ENCODE results near the gene CNOT11. TPM values are rescaled to one million over a fixed set of nuclear protein-coding genes. Genes with fewer than 3 reads are reported as not detected.
"Not testable (repeated sequence)": the region's sequence is repeated elsewhere in the genome, so short reads cannot be mapped to it uniquely, and the experiment has no call there.

Gene CNOT11
- total and polyA plus RNA-seq, 2 donors (not counting 1 experiment from before 2014, with no cell fraction given): 16.3 to 53.1 TPM

DNA sequence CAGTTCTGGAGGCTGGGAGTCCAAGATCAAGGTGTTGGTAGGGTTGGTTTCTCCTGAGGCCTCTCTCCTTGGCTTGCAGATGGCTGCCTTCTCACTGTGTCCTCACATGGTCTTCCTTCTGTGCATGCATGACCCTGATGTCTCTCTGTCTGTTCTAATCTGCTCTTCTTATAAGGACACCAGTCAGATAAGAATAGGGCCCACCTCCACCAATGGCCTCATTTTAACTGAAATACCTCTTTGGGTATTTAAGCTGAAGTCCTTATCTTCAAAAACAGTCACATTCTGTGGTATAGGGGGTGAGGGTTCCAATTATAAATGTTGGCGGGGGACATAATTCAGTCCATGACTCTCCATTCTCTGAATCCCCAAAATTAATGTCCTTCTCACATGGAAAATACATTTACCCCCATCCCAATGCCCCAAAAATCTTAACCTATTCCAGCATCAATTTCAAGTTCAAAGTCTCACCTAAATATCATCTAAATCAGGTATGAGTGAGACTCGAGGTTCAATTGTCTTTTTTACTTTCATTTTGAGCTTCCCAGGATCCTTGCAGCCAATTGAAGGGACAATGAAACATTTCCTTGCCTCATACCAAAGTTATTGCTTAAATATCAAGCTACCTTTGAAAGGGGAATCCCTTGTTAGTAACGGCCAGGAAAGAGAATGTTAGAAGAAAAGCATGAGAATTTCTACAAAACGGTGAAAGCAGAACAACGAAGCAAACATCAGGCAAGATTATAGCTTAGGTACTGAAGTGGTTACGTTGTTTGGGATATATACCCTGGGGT is 20.6 kb upstream of the CNOT11 start:
- no peaks in the 10 kb centered on the region for H3K36me3 ChIP-seq (ENCODE audit: control insufficient read depth, insufficient read depth, low read length)
- no peak overlapping the region for H3K4me3 ChIP-seq (replicated peaks in 1 of 4; ENCODE audit: control extremely low read depth in 1 of 4, insufficient read depth in 1 of 4, low read depth in 3 of 4, low read length in 4 of 4)
- TF ChIP-seq EZH2 (IDR thresholded peaks at IDR 0.05; ENCODE audit: low read length, missing control alignments): no peak
- TF ChIP-seq, protein P1, sequence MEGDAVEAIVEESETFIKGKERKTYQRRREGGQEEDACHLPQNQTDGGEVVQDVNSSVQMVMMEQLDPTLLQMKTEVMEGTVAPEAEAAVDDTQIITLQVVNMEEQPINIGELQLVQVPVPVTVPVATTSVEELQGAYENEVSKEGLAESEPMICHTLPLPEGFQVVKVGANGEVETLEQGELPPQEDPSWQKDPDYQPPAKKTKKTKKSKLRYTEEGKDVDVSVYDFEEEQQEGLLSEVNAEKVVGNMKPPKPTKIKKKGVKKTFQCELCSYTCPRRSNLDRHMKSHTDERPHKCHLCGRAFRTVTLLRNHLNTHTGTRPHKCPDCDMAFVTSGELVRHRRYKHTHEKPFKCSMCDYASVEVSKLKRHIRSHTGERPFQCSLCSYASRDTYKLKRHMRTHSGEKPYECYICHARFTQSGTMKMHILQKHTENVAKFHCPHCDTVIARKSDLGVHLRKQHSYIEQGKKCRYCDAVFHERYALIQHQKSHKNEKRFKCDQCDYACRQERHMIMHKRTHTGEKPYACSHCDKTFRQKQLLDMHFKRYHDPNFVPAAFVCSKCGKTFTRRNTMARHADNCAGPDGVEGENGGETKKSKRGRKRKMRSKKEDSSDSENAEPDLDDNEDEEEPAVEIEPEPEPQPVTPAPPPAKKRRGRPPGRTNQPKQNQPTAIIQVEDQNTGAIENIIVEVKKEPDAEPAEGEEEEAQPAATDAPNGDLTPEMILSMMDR (conservative IDR thresholded peaks at IDR 0.05 in 1 of 2, IDR thresholded peaks at IDR 0.05 in 1 of 2; ENCODE audit: low read depth in 1 of 2, low read length in 2 of 2): no peak
- H3K27me3 ChIP-seq (ENCODE audit: control insufficient read depth, insufficient read depth, low read length): no peaks in the 10 kb centered on the region
- H3K79me2 ChIP-seq (ENCODE audit: control insufficient read depth, insufficient read depth, low read length): no peaks in the 10 kb centered on the region
- no peaks in the 10 kb centered on the region for H4K20me1 ChIP-seq (ENCODE audit: control insufficient read depth, extremely low read depth, insufficient read depth, low read length)
- no peak overlapping the region for H3K9ac ChIP-seq (ENCODE audit: insufficient read depth, low read length)
- DNase-seq (ENCODE audit: low read depth in 2 of 2): no peak
- no peaks in the 10 kb centered on the region for H3K4me1 ChIP-seq (ENCODE audit: control insufficient read depth, extremely low read depth, insufficient read depth, low read length)
- H3K27ac ChIP-seq (ENCODE audit: insufficient read depth, low read length): no peak overlapping the region
- no peak overlapping the region for H2AFZ ChIP-seq (ENCODE audit: low read length)
- no peaks in the 10 kb centered on the region for H3K9me3 ChIP-seq (ENCODE audit: control insufficient read depth, insufficient read depth, low read depth, low read length)
- H3K4me2 ChIP-seq (ENCODE audit: extremely low read depth, insufficient read depth, low read length): no peak overlapping the region

- H3K9me3 ChIP-seq (ENCODE audit: control insufficient read depth, insufficient read depth, low read depth, low read length): no peaks in the 10 kb centered on the region
- no peak overlapping the region for H3K27ac ChIP-seq (ENCODE audit: insufficient read depth, low read length)
- H3K4me1 ChIP-seq (ENCODE audit: control insufficient read depth, extremely low read depth, insufficient read depth, low read length): no peaks in the 10 kb centered on the region
- no peaks in the 10 kb centered on the region for H3K27me3 ChIP-seq (ENCODE audit: control insufficient read depth, insufficient read depth, low read length)
- no peak overlapping the region for H3K4me3 ChIP-seq (replicated peaks in 1 of 4; ENCODE audit: control extremely low read depth in 1 of 4, insufficient read depth in 1 of 4, low read depth in 3 of 4, low read length in 4 of 4)
- H2AFZ ChIP-seq (ENCODE audit: low read length): no peak overlapping the region
- no peak overlapping the region for H3K9ac ChIP-seq (ENCODE audit: insufficient read depth, low read length)
- no peaks in the 10 kb centered on the region for H4K20me1 ChIP-seq (ENCODE audit: control insufficient read depth, extremely low read depth, insufficient read depth, low read length)
- DNase-seq (ENCODE audit: low read depth in 2 of 2): no peak
- TF ChIP-seq, protein P1 (conservative IDR thresholded peaks at IDR 0.05 in 1 of 2, IDR thresholded peaks at IDR 0.05 in 1 of 2; ENCODE audit: low read depth in 1 of 2, low read length in 2 of 2): no peak
- TF ChIP-seq EZH2 (IDR thresholded peaks at IDR 0.05; ENCODE audit: low read length, missing control alignments): no peak
- H3K36me3 ChIP-seq (ENCODE audit: control insufficient read depth, insufficient read depth, low read length): no peaks in the 10 kb centered on the region
- no peak overlapping the region for H3K4me2 ChIP-seq (ENCODE audit: extremely low read depth, insufficient read depth, low read length)
- no peaks in the 10 kb centered on the region for H3K79me2 ChIP-seq (ENCODE audit: control insufficient read depth, insufficient read depth, low read length)
Measured at GRCh38 chr2:101232770-101233169, 19.9 kb upstream of the CNOT11 start.

DNA sequence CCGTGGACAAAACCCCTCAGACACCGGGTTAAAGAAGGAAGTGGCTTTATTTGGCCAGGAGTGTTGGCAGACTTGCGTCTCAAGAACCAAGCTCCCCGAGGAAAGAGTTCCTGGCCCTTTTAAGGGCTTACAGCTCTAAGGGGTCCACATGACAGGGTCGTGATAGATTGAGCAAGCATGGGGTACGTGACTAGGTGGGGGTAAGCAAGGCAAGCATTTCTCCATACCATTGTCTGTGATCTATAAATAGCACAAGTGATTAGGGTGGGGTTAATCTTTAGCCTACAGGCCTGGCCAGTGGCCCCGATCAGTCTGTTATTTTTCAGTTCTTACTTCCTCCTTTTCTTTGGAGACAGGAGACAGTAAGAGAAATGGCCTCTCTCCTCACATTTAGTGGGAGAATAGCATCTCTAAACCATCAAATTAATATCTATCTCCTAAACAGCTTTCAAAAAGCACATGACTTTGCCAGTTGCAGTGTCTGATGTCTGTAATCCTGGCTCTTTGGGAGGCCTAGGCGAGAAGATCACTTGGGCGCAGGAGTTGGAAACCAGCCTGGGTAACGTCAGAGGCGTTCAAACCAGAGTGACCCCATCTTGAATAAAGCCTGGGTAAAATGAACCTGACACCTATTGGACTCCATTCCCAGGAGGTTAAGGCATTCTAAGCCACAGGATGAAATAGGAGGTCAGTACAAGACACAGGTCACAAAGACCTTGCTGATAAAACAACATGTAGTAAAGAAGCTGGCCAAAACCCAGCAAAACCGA is 18.3 kb upstream of the CNOT11 start:
- no peaks in the 10 kb centered on the region for H4K20me1 ChIP-seq (ENCODE audit: control insufficient read depth, extremely low read depth, insufficient read depth, low read length)
- H3K79me2 ChIP-seq (ENCODE audit: control insufficient read depth, insufficient read depth, low read length): no peaks in the 10 kb centered on the region
- no peak for TF ChIP-seq EZH2 (IDR thresholded peaks at IDR 0.05; ENCODE audit: low read length, missing control alignments)
- TF ChIP-seq, protein P1 (conservative IDR thresholded peaks at IDR 0.05 in 1 of 2, IDR thresholded peaks at IDR 0.05 in 1 of 2; ENCODE audit: low read depth in 1 of 2, low read length in 2 of 2): no peak
- H3K9me3 ChIP-seq (ENCODE audit: control insufficient read depth, insufficient read depth, low read depth, low read length): no peaks in the 10 kb centered on the region
- no peak overlapping the region for H3K9ac ChIP-seq (ENCODE audit: insufficient read depth, low read length)
- no peak for DNase-seq (ENCODE audit: low read depth in 2 of 2)
- no peaks in the 10 kb centered on the region for H3K36me3 ChIP-seq (ENCODE audit: control insufficient read depth, insufficient read depth, low read length)
- no peaks in the 10 kb centered on the region for H3K27me3 ChIP-seq (ENCODE audit: control insufficient read depth, insufficient read depth, low read length)
- no peak overlapping the region for H3K27ac ChIP-seq (ENCODE audit: insufficient read depth, low read length)
- H3K4me1 ChIP-seq (ENCODE audit: control insufficient read depth, extremely low read depth, insufficient read depth, low read length): no peaks in the 10 kb centered on the region
- H2AFZ ChIP-seq (ENCODE audit: low read length): no peak overlapping the region
- H3K4me3 ChIP-seq (replicated peaks in 1 of 4; ENCODE audit: control extremely low read depth in 1 of 4, insufficient read depth in 1 of 4, low read depth in 3 of 4, low read length in 4 of 4): no peak overlapping the region
- no peak overlapping the region for H3K4me2 ChIP-seq (ENCODE audit: extremely low read depth, insufficient read depth, low read length)

- not testable (repeated sequence) for H3K27me3 ChIP-seq (ENCODE audit: control insufficient read depth, insufficient read depth, low read length); H3K9me3 ChIP-seq (ENCODE audit: control insufficient read depth, insufficient read depth, low read depth, low read length); H2AFZ ChIP-seq (ENCODE audit: low read length); DNase-seq (ENCODE audit: low read depth in 2 of 2); H3K27ac ChIP-seq (ENCODE audit: insufficient read depth, low read length); H4K20me1 ChIP-seq (ENCODE audit: control insufficient read depth, extremely low read depth, insufficient read depth, low read length); H3K4me2 ChIP-seq (ENCODE audit: extremely low read depth, insufficient read depth, low read length); H3K4me3 ChIP-seq (replicated peaks in 1 of 4; ENCODE audit: control extremely low read depth in 1 of 4, insufficient read depth in 1 of 4, low read depth in 3 of 4, low read length in 4 of 4); H3K79me2 ChIP-seq (ENCODE audit: control insufficient read depth, insufficient read depth, low read length); H3K36me3 ChIP-seq (ENCODE audit: control insufficient read depth, insufficient read depth, low read length); H3K4me1 ChIP-seq (ENCODE audit: control insufficient read depth, extremely low read depth, insufficient read depth, low read length); H3K9ac ChIP-seq (ENCODE audit: insufficient read depth, low read length)
Measured at GRCh38 chr2:101235956-101236355, 16.7 kb upstream of the CNOT11 start.
